Measurements from ENCODE around the gene CHRNA5.

CHRNA5 gene

DNA sequence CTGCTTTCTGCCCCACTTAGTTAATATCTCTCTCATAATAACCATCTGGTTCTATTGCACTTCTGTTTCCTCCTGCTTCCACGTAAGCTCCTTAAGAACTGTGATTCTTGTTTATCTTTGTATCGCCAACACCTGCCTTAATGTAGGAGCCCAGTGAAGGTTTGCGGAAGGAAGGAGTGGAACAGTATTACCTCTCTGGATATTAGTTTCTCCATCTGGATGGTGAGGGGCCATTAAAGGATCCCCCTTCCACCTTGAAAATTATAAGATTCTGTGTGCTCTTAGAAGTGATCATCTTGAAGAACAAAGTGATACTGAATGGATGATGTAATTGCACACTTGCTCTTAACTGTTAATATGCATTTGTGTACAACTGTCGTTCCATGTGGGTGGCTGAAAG is 2.2 kb downstream of the CHRNA5 start:
- TF ChIP-seq, protein P1, sequence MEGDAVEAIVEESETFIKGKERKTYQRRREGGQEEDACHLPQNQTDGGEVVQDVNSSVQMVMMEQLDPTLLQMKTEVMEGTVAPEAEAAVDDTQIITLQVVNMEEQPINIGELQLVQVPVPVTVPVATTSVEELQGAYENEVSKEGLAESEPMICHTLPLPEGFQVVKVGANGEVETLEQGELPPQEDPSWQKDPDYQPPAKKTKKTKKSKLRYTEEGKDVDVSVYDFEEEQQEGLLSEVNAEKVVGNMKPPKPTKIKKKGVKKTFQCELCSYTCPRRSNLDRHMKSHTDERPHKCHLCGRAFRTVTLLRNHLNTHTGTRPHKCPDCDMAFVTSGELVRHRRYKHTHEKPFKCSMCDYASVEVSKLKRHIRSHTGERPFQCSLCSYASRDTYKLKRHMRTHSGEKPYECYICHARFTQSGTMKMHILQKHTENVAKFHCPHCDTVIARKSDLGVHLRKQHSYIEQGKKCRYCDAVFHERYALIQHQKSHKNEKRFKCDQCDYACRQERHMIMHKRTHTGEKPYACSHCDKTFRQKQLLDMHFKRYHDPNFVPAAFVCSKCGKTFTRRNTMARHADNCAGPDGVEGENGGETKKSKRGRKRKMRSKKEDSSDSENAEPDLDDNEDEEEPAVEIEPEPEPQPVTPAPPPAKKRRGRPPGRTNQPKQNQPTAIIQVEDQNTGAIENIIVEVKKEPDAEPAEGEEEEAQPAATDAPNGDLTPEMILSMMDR (IDR thresholded peaks at IDR 0.05; ENCODE audit: low read depth, low read length): no peak
- DNase-seq (ENCODE audit: extremely low read depth, low read depth): no peak

DNA sequence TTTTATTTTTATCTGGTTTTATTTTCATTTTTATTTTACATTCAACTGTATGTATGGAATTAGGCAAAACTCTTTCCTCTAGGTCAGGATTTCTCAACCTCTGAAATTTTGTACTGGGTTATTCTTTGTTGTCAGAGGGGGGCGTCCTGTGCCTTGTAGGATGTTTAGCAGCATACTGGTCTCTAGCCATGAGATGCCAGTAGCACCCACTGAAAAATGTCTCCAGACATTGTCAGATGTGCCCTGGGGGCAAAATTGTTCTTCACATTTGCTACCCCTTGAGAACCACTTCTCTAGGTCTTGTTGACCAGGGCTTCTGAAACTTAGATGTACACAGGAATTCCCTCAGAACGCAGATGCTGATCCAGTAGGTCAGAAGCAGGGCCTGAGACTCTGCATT is 5.4 kb downstream of the CHRNA5 start:
- DNase-seq (ENCODE audit: extremely low read depth, low read depth): no peak

DNA sequence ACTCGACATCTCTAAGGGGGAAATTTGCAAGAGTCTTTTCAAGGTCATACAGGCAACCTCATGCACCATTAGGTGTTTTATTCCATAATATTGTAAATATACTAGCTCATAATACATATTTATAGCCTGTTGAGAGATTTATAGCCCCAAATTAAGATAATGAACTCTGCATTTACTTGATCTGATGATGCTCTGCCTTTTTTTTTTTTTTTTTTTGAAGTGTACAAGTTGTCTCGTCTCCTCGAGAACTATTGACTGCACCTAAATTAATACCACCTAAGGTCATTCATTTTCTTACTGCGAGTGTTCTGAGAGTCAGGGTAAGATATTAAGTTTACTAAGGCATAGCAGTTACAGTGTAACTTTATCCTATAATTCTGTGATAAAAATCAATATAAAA is 6.1 kb downstream of the CHRNA5 start:
- TF ChIP-seq, protein P1 (IDR thresholded peaks at IDR 0.05; ENCODE audit: low read depth, low read length): no peak
- DNase-seq (ENCODE audit: extremely low read depth, low read depth): no peak

More for the DNA sequence above, 5.4 kb downstream of the CHRNA5 start:
- TF ChIP-seq, protein P1 (IDR thresholded peaks at IDR 0.05; ENCODE audit: low read depth, low read length): no peak

DNA sequence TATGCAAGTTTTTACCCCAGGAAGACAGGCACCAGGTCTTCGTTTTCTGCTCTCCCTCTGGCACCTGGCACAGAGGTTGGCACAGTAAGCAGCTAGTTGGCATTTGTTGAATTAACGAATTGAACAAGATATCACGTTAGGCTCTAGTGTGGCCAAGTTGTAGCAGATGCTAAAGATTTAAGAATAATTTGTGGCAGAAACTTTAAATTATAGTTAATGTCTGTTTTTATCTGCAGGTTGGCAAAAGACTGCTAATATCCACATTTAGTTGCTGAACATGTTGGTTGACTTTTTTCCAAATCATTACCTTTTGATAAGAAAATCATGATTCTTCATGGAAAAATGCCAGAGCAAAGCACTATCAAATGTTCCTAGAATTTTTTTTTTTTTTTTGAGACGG is 8.1 kb downstream of the CHRNA5 start:
- DNase-seq (ENCODE audit: extremely low read depth, low read depth): no peak
- TF ChIP-seq, protein P1 (IDR thresholded peaks at IDR 0.05; ENCODE audit: low read depth, low read length): no peak

DNA sequence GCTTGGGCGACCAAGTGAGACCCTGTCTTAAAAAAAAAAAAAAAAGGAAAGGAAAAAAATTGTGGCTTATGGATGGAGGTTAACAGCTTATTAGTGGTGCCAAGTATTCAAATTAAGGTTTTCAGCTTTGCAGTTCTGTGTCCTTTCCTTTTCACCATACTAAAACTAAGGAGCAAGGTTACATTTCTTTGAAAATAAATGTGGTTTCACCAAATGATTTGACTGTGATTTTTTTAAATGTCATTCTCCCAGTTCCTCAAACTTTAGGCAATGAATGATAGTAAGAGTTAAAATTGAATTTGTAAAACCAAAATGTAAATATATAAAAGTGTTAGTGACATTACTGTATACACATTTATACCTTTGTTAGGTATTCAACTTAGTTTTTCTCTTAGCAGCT is 9.6 kb downstream of the CHRNA5 start:
- no peak for DNase-seq (ENCODE audit: extremely low read depth, low read depth)
- TF ChIP-seq, protein P1 (IDR thresholded peaks at IDR 0.05; ENCODE audit: low read depth, low read length): no peak

DNA sequence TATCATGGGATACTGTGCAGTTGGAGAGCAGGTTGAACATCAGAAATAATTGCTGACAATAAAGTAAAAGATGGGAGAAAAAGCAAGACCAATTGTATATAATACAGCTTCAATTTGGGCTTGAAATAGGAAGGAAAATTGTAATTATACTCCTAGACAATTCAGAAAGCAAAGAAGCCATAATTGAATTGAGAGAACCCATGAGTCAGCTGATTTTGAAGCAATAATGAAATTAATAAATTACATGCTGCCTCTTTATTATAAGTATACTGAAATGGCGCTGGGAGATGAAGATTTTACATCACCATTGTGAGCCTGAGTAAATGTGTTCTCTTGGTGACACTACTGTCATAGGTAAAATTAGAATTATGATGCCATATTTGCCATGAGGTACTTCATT is 32.3 kb downstream of the CHRNA5 start:
- no peak for DNase-seq (ENCODE audit: extremely low read depth, low read depth)
- TF ChIP-seq, protein P1 (IDR thresholded peaks at IDR 0.05; ENCODE audit: low read depth, low read length): no peak

DNA sequence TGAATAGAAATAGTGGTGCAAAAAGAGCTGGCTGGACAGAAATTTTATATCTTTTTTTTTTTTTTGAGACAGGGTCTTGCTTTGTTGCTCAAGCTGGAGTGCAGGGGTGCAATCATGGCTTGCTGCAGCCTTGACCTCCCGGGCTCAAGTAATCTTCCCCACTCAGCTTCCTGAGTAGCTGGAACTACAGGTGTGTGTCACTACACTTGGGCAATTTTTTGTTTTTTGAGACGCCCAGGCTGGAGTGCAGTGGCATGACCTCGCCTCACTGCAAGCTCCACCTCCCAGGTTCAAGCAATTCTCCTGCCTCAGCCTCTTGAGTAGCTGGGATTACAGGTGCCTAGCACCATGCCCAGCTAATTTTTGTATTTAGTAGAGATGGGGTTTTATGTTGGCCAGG is 33.0 kb downstream of the CHRNA5 start:
- DNase-seq (ENCODE audit: extremely low read depth, low read depth): no peak
- TF ChIP-seq, protein P1 (IDR thresholded peaks at IDR 0.05; ENCODE audit: low read depth, low read length): no peak
